Stimulated activated CD8-positive, alpha-beta memory T cell treated with anti-CD3 and anti-CD28 coated beads, Interleukin-15, amount 100 ng/mL, for 48 hours (primary cell): Measurements from ENCODE around the gene PLA2G7.

Experiments
- DNase-seq, 2 donors: peaks; one replicate each; pipeline ENCODE4 v3.0.0-alpha.2; 2020; ENCODE audit warnings: low read depth in 2 of 2

The PLA2G7 gene

DNA sequence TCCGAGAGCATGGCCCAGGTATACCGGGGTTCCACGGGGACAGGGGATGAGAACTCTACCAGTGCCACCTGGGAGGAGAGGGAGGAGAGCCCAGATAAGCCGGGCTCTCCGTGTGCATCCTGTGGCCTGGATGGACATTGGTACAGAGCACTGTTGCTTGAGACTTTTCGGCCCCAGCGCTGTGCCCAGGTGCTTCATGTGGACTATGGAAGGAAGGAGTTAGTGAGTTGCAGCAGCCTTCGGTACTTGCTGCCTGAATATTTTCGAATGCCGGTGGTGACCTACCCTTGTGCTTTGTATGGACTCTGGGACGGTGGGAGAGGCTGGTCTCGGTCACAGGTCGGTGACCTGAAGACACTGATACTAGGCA lies 46.2 kb downstream of the PLA2G7 start:
- no peak for DNase-seq

DNA sequence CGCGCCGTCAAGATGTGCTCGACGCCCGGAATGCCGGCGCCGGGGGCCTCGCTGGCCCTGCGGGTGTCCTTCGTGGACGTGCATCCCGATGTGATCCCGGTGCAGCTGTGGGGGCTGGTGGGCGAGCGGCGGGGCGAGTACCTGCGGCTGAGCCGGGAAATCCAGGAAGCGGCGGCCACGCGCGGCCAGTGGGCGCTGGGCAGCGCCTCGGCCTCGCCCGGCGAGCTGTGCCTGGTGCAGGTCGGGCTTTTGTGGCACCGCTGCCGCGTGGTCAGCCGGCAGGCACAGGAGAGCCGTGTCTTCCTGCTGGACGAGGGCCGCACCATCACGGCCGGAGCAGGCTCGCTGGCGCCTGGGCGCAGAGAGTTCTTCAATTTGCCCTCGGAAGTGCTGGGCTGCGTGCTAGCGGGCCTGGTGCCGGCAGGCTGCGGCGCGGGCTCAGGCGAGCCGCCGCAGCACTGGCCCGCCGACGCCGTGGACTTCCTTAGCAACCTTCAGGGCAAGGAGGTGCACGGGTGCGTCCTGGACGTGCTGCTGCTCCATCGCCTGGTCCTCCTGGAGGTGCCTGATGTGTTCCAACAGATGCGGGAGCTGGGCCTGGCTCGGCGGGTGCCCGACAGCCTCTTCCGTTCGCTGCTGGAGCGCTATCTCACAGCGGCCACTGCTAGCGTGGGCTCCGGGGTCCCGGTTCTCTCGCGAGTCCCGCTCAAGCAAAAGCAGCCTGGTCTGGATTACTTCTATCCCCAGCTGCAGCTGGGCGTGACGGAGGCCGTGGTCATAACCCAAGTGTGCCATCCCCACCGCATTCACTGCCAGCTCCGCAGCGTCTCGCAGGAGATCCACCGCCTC lies 46.8 kb downstream of the PLA2G7 start:
- no peak for DNase-seq

DNA sequence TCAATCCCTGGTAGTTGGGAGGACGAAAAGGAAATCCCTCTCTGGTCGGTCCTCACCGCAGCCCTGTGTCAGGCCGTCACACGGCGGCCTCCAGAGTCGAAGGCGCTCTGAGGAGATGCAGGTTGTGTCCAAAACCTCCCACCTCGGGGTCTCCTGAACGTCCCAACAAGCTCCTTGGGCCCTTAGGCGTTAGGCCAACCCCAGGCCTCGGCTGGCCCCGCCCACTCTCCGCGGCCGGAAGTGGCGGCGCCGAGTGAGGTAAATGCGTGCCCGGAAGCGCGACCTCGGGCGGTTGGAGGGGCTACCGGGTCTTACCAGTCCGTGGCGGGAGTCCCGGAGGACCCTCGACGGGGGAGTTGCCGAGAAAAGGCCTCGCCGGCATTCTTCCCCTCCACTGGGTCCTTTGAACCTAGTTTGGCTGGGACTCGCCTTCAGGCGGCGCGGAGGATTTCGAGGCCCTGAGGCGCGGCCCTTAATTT lies 47.5 kb downstream of the PLA2G7 start, which contains the start of gene TDRD6:
Gene TDRD6, plus strand, starts transcription at position 267 of the 479 bp plus-strand sequence. CDS start 244 bp downstream, outside the sequence.
- no peak for DNase-seq

DNA sequence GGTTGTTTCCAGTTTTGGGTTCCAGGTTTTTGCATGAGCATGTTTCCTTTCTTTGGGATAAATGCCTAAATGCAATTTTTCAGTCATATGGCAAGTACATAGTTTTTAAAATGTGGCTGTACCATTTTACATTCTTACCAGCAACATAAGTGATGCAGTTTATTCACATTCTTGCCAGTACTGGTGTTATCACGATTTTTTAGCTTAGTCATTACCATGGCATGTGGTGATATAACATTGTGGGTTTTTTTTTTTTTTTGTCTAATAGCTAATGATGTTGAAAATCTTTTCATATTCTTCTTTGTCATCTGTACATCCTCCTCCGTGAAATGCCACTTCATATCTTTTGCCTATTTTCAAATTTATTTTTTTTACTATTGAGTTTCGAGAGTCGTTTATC lies 50.4 kb downstream of the PLA2G7 start:
- no peak for DNase-seq

DNA sequence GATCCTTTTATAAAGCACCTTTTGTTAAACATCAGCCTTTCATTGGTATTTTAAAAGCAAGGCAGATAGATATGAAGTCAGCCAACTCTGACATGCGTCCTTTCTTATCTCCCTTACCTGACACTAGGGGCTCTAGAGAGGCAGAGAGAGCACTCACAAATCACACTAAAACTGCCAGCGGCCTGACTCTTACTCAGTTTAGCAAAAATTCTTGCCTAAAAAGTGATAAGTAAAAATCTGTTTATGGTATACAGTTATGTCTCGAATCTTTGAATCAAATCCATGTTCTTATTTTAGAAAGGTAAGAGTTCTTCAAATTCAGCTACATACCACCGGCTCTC lies 57.9 kb downstream of the PLA2G7 start:
- no peak for DNase-seq

DNA sequence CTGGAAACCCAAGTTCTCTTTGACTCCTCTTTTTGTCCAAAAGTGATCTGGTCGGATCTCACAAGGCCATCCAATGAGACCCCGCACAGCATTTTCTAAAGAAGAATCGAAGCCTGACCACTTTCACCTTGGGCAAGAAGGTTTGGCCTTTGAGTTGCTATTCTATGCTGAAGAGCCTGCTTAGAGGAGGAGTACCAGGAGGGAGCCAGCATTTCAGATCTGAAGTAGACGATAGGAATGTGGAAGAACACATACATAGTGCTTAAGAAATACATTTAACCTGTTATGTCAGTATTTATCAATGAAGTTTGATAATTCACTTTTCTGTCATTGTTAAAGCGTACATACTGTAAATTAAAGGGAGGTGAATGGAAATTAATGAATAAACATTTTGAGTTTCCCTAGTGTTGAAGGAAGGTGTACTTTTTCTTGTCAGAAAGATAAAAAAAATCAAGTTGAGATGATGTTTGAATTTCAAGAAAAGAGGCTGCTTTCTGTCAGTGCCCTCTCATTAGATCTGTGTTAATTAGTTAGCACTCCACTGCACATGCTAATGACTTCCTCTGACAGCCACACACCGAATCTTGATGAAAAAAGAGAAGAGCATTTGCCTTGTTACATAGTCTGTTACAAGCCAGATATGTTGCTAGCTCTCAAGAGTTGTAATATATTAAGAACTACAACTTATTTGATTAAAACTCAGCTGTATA lies 58.4 kb downstream of the PLA2G7 start:
- no peak for DNase-seq

DNA sequence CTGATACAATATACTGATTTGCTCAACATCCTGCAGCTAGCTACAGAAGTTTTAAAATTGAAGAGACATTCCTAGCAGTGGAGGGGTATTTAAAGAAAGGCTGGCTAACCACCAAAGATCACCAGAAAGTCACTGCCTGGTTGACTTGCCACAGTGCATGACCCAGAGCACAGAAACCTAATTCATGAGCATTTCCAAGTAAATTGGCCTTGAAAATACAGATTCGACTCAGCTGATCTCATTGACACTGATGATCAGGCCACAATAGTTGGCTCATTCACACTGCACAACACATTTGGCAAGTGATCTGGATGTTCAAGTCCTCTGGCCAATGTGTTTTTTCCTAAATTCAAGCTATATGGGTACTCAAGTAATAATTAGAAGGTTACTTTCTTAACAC lies 60.8 kb downstream of the PLA2G7 start:
- DNase-seq = no peak

DNA sequence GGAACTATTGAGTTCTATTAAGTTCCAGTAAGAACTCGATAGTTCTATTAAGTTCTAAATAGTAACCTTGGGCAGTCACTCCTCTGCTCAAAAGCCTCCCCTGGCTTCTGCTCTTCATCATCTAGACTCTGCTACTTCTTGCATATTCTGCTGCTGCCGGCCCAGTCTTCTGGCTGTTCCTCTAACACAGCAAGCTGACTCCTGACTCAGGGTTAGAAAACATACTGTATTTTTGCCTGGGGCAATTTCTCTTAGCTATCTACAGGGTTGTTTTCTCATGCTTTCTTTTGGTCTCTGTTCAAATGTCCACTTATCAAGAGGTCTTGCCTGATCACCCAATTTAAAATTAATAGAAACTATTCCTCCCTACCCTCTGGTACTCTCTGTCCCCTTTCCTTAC lies 67.8 kb downstream of the PLA2G7 start:
- no peak for DNase-seq

DNA sequence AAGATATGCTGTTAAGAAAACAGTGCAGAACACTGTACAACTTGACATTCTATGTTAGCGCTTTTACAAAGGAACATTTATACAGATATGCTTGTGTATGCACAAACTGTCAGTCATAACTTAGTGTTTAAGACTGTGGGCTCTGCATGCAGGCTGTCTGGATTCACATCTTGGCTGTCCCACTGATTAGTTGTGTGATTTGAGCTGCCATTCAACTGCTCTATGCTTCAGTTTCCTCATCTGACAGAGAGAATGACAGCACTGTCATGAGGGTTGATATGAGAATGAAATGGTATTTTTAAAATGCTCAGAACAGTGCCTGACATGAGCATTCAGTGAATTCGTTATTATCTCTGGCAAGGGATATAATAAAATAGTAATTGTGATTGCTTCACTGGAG lies 73.7 kb downstream of the PLA2G7 start:
- DNase-seq = no peak

DNA sequence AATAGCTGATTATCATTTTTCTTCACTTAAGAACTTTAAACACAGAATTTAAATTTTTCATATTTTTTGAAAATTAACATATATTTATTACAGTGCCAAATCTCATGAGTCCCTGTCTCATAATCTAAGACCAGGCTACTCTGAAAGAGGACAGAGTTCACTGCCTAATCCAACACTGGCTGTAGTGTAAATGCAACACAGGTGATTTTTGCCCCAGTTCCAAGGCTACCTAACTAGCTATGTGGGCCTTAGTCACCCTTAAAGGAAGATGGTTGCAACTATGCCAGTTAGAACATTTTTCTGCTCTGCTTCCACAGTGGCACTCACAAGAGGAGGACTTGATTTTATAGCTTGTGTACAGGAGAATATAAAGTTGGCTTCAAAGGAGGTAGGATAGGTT lies 77.5 kb downstream of the PLA2G7 start:
- no peak for DNase-seq

DNA sequence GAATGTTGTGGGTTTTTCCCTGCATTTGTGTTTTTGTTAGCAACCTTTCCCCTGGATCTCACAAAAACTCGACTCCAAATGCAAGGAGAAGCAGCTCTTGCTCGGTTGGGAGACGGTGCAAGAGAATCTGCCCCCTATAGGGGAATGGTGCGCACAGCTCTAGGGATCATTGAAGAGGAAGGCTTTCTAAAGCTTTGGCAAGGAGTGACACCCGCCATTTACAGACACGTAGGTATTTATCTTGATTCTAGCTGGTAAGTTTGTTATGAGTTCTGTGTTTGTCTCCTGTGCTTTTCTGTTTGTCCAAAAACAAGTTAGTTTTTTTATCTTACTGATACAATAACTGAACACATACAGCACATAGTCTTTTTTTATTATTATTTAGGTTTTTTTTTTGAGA lies 79.4 kb downstream of the PLA2G7 start:
- no peak for DNase-seq
